Fibroblast of pulmonary artery (primary cell): Measurements from ENCODE around the gene MAML2.

ENCODE experiments used
- DNase-seq: peaks from one replicate; pipeline ENCODE4 v3.0.0-alpha.2; 2010; ENCODE audit warnings: low read depth
- H3K4me3 ChIP-seq: replicated peaks from 2 replicates; pipeline ENCODE4 v1.5.1; 2011; ENCODE audit warnings: low read depth, mild to moderate bottlenecking, control low read depth, low read length, moderate library complexity
- TF ChIP-seq, protein P1 (sequence below): IDR thresholded peaks from 2 replicates; pipeline ENCODE4 v1.5.1; 2011; ENCODE audit warnings: mild to moderate bottlenecking, control low read depth, low read length, inconsistent platforms; ENCODE audit errors: missing control alignments

Gene MAML2

GRCh38 chr11:96257036-96257435 lies 86.0 kb downstream of the MAML2 start:
- DNase-seq, result no peak
- TF ChIP-seq, protein P1, sequence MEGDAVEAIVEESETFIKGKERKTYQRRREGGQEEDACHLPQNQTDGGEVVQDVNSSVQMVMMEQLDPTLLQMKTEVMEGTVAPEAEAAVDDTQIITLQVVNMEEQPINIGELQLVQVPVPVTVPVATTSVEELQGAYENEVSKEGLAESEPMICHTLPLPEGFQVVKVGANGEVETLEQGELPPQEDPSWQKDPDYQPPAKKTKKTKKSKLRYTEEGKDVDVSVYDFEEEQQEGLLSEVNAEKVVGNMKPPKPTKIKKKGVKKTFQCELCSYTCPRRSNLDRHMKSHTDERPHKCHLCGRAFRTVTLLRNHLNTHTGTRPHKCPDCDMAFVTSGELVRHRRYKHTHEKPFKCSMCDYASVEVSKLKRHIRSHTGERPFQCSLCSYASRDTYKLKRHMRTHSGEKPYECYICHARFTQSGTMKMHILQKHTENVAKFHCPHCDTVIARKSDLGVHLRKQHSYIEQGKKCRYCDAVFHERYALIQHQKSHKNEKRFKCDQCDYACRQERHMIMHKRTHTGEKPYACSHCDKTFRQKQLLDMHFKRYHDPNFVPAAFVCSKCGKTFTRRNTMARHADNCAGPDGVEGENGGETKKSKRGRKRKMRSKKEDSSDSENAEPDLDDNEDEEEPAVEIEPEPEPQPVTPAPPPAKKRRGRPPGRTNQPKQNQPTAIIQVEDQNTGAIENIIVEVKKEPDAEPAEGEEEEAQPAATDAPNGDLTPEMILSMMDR, result no peak
- H3K4me3 ChIP-seq, result no peak overlapping the region

DNA sequence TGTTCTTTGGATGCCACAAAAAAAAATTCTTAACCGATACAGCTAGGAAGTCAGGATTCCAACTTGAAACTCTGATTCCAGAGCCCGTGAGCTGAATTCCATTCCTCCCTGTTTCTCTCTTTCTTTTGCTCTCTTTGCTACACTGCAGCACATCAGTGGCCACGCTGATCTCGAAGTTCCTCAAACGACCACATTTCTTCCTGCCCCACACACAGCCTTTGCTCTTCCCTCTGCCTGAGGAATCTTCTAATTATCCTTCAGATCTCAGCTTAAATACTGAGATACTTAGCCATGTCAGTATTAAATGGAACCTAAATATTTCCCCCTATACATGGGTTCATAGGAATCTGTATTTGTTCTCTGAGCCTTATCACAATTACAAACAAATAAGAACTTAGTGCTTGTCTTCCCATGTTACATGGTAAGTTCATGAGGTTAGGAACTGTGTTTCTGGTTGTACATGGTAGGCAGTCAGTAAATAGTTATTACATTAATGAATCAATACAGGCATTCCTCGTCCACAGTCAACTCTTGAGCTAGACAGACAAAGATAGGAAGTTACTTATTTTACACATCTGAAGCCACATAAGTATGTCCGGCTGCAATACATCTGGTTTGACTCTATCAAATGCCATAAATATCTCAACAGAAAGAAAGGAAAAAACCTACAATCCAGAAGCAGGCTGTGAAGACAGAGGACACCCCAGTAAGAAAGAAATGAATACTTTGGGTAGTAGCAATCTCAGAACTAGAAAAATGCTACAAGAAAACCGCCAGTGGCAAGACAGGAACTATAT lies 86.6 kb downstream of the MAML2 start:
- TF ChIP-seq, protein P1, result no peak
- no peak for DNase-seq
- no peak overlapping the region for H3K4me3 ChIP-seq

DNA sequence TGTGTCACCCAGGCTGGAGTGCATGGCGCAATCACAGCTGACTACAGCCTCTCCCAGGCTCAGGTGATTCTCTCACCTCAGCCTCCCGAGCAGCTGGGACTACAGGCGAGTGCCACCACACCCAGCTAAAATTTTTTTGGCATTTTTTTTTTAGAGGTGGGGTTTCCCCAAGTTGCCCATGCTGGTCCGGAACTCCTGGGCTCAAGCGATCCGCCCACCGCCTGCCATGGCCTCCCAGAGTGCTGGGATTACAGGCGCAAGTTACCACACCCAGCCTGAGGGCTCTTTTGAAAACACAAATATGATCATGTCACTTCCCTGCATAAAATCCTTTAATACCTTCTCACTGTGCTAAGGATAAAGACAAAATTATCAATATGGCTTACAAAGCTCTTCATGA lies 88.1 kb downstream of the MAML2 start:
- TF ChIP-seq, protein P1, result no peak
- DNase-seq, result no peak
- no peak overlapping the region for H3K4me3 ChIP-seq

- no peak overlapping the region for H3K4me3 ChIP-seq
- TF ChIP-seq, protein P1, result no peak
- peak; percentile 93 for DNase-seq
Observed at GRCh38 chr11:96254087-96254486, 88.9 kb downstream of the MAML2 start.

DNA sequence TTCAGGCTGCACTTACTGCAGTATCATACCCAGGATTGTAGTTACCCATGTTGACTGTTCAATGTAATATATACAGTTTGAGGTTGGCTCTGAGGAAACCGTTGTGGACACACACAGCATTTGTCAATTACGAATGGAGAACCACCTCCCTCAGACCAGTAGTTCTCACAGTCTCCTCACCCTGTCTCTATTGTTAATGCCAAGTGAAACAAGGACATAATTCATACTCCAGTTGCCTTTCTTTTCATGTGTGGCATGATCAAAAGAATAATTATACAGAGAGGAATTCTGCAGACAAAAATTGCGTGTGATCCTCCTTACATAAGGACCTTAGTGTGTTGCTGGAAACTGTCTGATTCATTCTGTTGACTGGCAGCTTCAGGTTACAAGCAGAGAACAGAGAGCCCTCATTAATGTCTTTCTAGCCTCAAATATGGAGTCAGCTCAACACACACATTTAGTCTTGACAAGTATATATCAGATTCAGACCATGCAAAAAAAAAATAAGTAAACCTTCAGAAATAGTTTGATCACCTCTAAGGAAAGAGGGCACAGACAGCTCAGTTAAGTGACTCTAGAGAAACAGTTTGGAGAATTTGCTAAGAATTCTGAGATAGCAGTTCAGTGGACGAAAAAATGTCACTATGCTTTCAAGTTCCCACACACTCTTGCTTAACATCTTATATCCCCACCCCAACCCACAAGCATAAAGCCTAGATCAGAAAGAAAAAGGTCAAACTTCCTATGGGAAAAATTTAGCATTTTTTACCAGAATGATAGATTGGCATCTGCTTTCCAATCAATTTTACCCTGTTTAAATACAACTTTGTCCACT lies 96.1 kb downstream of the MAML2 start:
- TF ChIP-seq, protein P1, result no peak
- no peak overlapping the region for H3K4me3 ChIP-seq
- no peak for DNase-seq

DNA sequence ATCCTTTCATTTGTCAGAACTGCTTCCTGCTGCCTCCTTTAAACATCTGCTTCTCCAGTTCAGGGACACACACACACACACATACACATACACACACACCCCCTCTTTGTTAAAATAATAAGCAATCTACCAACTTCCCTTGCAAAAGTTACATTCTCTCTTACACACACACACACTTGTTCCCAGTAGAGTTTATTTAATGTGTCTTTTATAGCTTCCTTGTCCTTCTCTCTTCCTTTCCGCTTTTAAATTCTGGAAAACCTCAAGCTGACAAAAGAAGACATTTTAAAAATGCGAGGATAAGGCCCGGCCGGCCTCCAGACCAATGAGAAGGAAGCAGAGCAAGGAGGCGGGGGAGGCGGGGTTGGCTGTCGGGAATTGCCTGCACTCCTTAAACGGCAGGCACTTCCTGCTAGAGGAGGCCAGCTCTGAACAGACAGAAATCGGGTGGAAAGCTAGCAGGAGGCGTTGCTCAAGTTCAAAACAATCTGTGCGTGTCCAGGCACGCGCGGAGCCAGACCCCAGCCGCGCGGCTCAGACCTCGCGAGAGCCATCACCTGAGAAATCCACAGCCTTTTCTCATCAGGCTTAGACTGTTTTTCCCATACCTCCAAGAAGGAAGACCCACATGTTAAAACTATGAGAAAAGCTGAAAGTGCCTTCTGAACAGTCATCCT lies 99.9 kb downstream of the MAML2 start:
- peak; percentile 99 for DNase-seq
- TF ChIP-seq, protein P1, result no peak
- peak overlapping the region; percentile 53 for H3K4me3 ChIP-seq
